Peyer's patch (tissue), 4 donors: ENCODE measurements around the gene USP24.

Experiments
- CTCF ChIP-seq, 6 experiments: fragments of 450-650 bp in 4 of 6; fragments of 200-600 bp in 2 of 6; sonication (generic) in 1 of 6; IDR thresholded peaks; one replicate each; pipeline ENCODE4 v1.5.1; 2017 to 2019; ENCODE audit warnings: antibody characterized with exemption in 6 of 6, mild to moderate bottlenecking in 3 of 6, moderate library complexity in 1 of 6
- POLR2A ChIP-seq, 2 donors: fragments of 450-650 bp; IDR thresholded peaks; one replicate each; pipeline ENCODE4 v1.5.1; 2017; ENCODE audit warnings: antibody characterized with exemption in 2 of 2, mild to moderate bottlenecking in 2 of 2, moderate library complexity in 2 of 2

DNA sequence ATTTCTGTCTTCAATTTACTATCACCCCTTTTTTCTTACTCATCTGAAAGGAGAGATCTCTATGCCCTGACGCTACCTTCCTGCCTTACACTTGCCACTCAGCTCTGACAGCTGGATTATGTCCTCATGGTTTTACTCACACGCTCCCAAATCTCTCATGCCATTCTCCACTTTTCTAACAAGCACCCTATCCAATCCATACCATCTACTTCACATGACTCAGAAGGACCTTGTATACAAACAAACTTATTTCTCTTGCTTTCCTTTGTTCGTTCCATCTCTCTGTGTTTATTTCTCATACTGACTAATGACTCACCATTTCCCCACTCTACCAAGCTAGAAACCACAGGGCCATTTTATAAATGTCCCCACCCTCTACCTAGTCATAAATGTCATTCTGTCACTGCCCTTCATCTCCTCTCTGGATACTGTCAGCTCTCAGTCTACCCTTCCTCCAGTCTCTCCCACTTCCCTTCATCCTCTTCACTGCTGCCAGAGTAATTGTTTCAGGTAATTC lies 87.3 kb downstream of the USP24 start:
- no peak for TF ChIP-seq CTCF (IDR thresholded peaks at IDR 0.05)
- no peak for TF ChIP-seq POLR2A (IDR thresholded peaks at IDR 0.05)
